ENCODE results near the gene PCDHGA9.
"Not testable (repeated sequence)": the region's sequence is repeated elsewhere in the genome, so short reads cannot be mapped to it uniquely, and the experiment has no call there.

Gene PCDHGA9

GRCh38 chr5:141382469-141383294 is 19.9 kb upstream of the PCDHGA9 start, which contains the start of gene PCDHGA7:
TSS of gene PCDHGA7 (plus strand) at chr5:141382742. CDS start at chr5:141382900, 158 bp downstream.
- H3K4me3 ChIP-seq (ENCODE audit: low read depth, low read length) = no peak within 1 kb of the TSS
- H3K9me3 ChIP-seq = no peaks in the 10 kb centered on the region; the same call in 1 of the 2 replicates
- no peaks in the 10 kb centered on the region for H3K27me3 ChIP-seq
- DNase-seq = no peak
- peaks cover 12% of the 10 kb centered on the region for H3K36me3 ChIP-seq
- no peak for TF ChIP-seq CTCF (IDR thresholded peaks at IDR 0.05; ENCODE audit: low read depth, low read length)
- H3K4me1 ChIP-seq = no peaks in the 10 kb centered on the region

GRCh38 chr5:141383345-141383744 is 19.2 kb upstream of the PCDHGA9 start:
- Histone ChIP-seq H3K4me1 (no peaks in the 10 kb centered on the region), H3K27me3 (no peaks in the 10 kb centered on the region), H3K4me3 (ENCODE audit: low read depth, low read length) (no peak overlapping the region), H3K9me3 (no peaks in the 10 kb centered on the region; the same call in 1 of the 2 replicates), H3K36me3 (peaks cover 12% of the 10 kb centered on the region)
- no peak for TF ChIP-seq CTCF (IDR thresholded peaks at IDR 0.05; ENCODE audit: low read depth, low read length)
- DNase-seq = no peak

DNA sequence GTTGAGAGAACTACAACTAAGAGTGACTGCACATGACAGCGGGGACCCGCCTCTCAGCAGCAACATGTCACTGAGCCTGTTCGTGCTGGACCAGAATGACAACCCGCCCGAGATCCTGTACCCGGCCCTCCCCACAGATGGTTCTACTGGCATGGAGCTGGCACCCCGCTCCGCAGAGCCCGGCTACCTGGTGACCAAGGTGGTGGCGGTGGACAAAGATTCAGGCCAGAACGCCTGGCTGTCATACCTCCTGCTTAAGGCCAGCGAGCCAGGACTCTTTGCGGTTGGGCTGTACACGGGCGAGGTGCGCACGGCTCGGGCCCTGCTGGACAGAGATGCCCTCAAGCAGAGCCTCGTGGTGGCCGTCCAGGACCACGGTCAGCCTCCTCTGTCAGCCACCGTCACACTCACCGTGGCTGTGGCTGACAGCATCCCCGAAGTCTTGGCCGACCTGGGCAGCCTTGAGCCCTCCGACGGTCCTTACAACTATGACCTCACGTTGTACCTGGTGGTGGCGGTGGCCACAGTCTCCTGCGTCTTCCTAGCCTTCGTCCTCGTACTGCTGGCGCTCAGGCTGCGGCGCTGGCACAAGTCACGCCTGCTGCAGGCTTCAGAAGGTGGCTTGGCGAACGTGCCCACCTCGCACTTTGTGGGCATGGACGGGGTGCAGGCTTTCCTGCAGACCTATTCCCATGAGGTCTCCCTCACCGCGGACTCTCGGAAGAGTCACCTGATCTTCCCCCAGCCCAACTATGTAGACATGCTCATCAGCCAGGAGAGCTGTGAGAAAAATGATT is 17.9 kb upstream of the PCDHGA9 start:
- no peak for TF ChIP-seq CTCF (IDR thresholded peaks at IDR 0.05; ENCODE audit: low read depth, low read length)
- no peaks in the 10 kb centered on the region; the same call in 1 of the 2 replicates for H3K9me3 ChIP-seq
- H3K27me3 ChIP-seq = no peaks in the 10 kb centered on the region
- H3K4me1 ChIP-seq = no peaks in the 10 kb centered on the region
- no peak overlapping the region for H3K4me3 ChIP-seq (ENCODE audit: low read depth, low read length)
- DNase-seq = no peak
- peaks cover 12% of the 10 kb centered on the region for H3K36me3 ChIP-seq

DNA sequence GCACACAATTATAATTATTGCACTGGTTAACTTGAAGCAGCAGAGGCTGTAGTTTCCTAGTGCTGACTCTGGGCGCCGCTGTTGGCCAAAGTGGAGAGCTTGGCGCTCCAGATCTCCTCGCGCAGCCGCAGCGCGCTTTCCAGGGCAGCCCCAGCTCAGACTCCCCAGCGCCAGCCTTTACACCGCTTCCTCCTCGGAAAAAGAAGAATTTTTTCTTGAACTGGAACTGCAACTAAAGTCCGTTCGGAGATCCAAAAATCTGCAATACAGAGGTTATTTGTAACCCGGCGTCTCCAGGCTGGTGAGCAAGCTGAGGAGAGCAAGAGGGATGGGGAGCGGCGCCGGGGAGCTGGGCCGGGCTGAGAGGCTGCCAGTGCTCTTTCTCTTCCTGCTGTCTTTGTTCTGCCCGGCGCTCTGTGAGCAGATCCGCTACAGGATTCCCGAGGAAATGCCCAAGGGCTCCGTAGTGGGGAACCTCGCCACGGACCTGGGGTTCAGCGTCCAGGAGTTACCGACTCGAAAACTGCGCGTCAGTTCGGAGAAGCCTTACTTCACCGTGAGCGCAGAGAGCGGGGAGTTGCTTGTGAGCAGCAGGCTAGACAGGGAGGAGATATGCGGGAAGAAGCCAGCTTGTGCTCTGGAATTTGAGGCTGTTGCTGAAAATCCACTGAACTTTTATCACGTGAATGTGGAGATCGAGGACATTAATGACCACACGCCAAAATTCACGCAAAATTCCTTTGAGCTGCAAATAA is 14.8 kb upstream of the PCDHGA9 start, which contains the start of gene PCDHGB4:
Gene PCDHGB4, plus strand, starts transcription at position 142 of the 755 bp plus-strand sequence. Its CDS starts 187 bp downstream, at position 329.
- H3K9me3 ChIP-seq; DNase-seq; H3K4me3 ChIP-seq (ENCODE audit: low read depth, low read length): not testable (repeated sequence)

GRCh38 chr5:141388661-141389060 is 13.9 kb upstream of the PCDHGA9 start:
- Histone ChIP-seq H3K4me1 (no peaks in the 10 kb centered on the region), H3K4me3 (ENCODE audit: low read depth, low read length) (no peak overlapping the region), H3K9me3 (no peaks in the 10 kb centered on the region; the same call in 1 of the 2 replicates)

More for the DNA sequence above, 14.8 kb upstream of the PCDHGA9 start, which contains the start of gene PCDHGB4:
- H3K4me1 ChIP-seq, H3K36me3 ChIP-seq, H3K27me3 ChIP-seq: not testable (repeated sequence)

More at GRCh38 chr5:141388661-141389060, 13.9 kb upstream of the PCDHGA9 start:
- no peaks in the 10 kb centered on the region; the same call in 1 of the 2 replicates for H3K36me3 ChIP-seq
- no peak for TF ChIP-seq CTCF (IDR thresholded peaks at IDR 0.05; ENCODE audit: low read depth, low read length)
- H3K27me3 ChIP-seq = no peaks in the 10 kb centered on the region
- DNase-seq = no peak
